ENCODE results near the gene THSD7A. TPM values are rescaled to one million over a fixed set of nuclear protein-coding genes. Genes with fewer than 3 reads are reported as not detected.

The THSD7A gene
- total and polyA plus RNA-seq, 9 of the 15 experiments (the other 6 are each of a cell fraction or from before 2014, with no cell fraction given), result 0.01 to 0.02 TPM; not detected in 7

DNA sequence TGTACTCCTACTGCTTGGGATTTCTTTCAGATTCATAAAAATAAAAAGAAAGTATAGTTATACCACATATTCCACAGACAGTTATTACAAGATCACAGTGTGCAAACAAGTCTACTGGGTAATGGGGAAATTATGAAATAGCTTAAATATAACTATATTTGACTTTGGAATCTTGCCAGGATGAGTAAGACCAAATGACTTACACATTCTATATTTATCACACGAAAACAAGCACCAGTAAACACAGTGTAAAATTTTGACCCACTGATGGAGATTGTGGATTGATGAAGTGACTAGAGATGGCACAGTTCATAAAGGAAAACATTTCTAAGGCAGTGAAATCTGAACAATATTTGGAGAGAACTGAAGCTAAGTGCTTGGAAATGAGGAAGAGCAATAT, 339.7 kb downstream of the THSD7A start (continued):
- no peak for TF ChIP-seq DEAF1 (CRISPR knock-in tag; IDR thresholded peaks at IDR 0.05)
- no peak for TF ChIP-seq ZNF197 (CRISPR knock-in tag; IDR thresholded peaks at IDR 0.05; ENCODE audit: low read depth)

GRCh38 chr7:11491811-11492210, 340.2 kb downstream of the THSD7A start:
- ChIA-PET POLR2A (no interaction called here), CTCF (ENCODE audit: low intra/inter-chr PET ratio) (no interaction called here)
- Histone ChIP-seq H3K4me1 (replicated peaks in 1 of 2; ENCODE audit: control insufficient read depth in 2 of 2, insufficient read depth in 2 of 2, low read length in 2 of 2) (no peaks in the 10 kb centered on the region), H2AFZ (ENCODE audit: low read depth, low read length) (no peak overlapping the region), H3K36me3 (ENCODE audit: control insufficient read depth, insufficient read depth, low read length) (no peaks in the 10 kb centered on the region), H3K9me3 (replicated peaks; ENCODE audit: control insufficient read depth, insufficient read depth, low read depth, low read length) (no peaks in the 10 kb centered on the region; the same call in 1 of the 2 replicates), H4K20me1 (replicated peaks; ENCODE audit: control insufficient read depth, insufficient read depth, low read length) (no peaks in the 10 kb centered on the region), H3K4me3 (no peak overlapping the region), H3K9ac (ENCODE audit: insufficient read depth in 1 of 2, low read depth in 2 of 2, low read length in 2 of 2) (no peak overlapping the region), H3K9me1 (ENCODE audit: control insufficient read depth, insufficient read depth, low read length) (no peaks in the 10 kb centered on the region), H3K27ac (ENCODE audit: extremely low read depth, low read depth, low read length) (no peak overlapping the region), H3K4me2 (ENCODE audit: insufficient read depth, low read length) (no peak overlapping the region), H3K27me3 (ENCODE audit: control insufficient read depth in 2 of 2, insufficient read depth in 2 of 2, low read length in 2 of 2) (no peaks in the 10 kb centered on the region), H3K79me2 (ENCODE audit: control insufficient read depth, insufficient read depth, low read length) (no peaks in the 10 kb centered on the region)
- FAIRE-seq (no peak), DNase-seq (ENCODE audit: extremely low read depth in 1 of 4, low spot score in 3 of 4) (no peak), ATAC-seq (no peak)
- BruUV-seq (replicated peaks), result no TSS peak
- 6% methylated on average over 4 of the region's 4 CpGs for WGBS (ENCODE audit: insufficient coverage, low coverage, missing lambda C conversion rate)
- intact Hi-C loops (cut with micrococcal nuclease) (no loop called here), in situ Hi-C loops (cut with MboI) (no loop called here)
- TF ChIP-seq TAF7 (tag; IDR thresholded peaks at IDR 0.05) (no peak), ZNF699 (CRISPR knock-in tag; IDR thresholded peaks at IDR 0.05; ENCODE audit: insufficient replicate concordance) (no peak), PHF21A (IDR thresholded peaks at IDR 0.05; ENCODE audit: borderline replicate concordance, low read depth) (no peak), CSDE1 (IDR thresholded peaks at IDR 0.05) (no peak), ZNF76 (CRISPR knock-in tag; IDR thresholded peaks at IDR 0.05; ENCODE audit: borderline replicate concordance) (no peak), KLF10 (CRISPR knock-in tag; IDR thresholded peaks at IDR 0.05) (no peak), PRPF4 (IDR thresholded peaks at IDR 0.05; ENCODE audit: insufficient read depth, low read depth, low read length, poor library complexity, severe bottlenecking) (no peak), BMI1 (IDR thresholded peaks at IDR 0.05; ENCODE audit: low read length) (no peak), RFX5 (IDR thresholded peaks at IDR 0.05; ENCODE audit: low read depth, low read length) (no peak), MTA2 (IDR thresholded peaks at IDR 0.05; ENCODE audit: low read depth) (no peak), ZNF253 (CRISPR knock-in tag; conservative IDR thresholded peaks at IDR 0.05) (no peak), ARNT (IDR thresholded peaks at IDR 0.05) (no peak)
- TF ChIP-seq, protein P1, sequence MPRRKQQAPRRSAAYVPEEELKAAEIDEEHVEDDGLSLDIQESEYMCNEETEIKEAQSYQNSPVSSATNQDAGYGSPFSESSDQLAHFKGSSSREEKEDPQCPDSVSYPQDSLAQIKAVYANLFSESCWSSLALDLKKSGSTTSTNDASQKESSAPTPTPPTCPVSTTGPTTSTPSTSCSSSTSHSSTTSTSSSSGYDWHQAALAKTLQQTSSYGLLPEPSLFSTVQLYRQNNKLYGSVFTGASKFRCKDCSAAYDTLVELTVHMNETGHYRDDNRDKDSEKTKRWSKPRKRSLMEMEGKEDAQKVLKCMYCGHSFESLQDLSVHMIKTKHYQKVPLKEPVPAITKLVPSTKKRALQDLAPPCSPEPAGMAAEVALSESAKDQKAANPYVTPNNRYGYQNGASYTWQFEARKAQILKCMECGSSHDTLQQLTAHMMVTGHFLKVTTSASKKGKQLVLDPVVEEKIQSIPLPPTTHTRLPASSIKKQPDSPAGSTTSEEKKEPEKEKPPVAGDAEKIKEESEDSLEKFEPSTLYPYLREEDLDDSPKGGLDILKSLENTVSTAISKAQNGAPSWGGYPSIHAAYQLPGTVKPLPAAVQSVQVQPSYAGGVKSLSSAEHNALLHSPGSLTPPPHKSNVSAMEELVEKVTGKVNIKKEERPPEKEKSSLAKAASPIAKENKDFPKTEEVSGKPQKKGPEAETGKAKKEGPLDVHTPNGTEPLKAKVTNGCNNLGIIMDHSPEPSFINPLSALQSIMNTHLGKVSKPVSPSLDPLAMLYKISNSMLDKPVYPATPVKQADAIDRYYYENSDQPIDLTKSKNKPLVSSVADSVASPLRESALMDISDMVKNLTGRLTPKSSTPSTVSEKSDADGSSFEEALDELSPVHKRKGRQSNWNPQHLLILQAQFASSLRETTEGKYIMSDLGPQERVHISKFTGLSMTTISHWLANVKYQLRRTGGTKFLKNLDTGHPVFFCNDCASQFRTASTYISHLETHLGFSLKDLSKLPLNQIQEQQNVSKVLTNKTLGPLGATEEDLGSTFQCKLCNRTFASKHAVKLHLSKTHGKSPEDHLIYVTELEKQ (CRISPR knock-in tag; IDR thresholded peaks at IDR 0.05), result no peak
- TF ChIP-seq, protein P2, sequence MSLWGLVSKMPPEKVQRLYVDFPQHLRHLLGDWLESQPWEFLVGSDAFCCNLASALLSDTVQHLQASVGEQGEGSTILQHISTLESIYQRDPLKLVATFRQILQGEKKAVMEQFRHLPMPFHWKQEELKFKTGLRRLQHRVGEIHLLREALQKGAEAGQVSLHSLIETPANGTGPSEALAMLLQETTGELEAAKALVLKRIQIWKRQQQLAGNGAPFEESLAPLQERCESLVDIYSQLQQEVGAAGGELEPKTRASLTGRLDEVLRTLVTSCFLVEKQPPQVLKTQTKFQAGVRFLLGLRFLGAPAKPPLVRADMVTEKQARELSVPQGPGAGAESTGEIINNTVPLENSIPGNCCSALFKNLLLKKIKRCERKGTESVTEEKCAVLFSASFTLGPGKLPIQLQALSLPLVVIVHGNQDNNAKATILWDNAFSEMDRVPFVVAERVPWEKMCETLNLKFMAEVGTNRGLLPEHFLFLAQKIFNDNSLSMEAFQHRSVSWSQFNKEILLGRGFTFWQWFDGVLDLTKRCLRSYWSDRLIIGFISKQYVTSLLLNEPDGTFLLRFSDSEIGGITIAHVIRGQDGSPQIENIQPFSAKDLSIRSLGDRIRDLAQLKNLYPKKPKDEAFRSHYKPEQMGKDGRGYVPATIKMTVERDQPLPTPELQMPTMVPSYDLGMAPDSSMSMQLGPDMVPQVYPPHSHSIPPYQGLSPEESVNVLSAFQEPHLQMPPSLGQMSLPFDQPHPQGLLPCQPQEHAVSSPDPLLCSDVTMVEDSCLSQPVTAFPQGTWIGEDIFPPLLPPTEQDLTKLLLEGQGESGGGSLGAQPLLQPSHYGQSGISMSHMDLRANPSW (CRISPR knock-in tag; IDR thresholded peaks at IDR 0.05), result no peak
